Measurements from ENCODE around the gene AMACR.

DNA sequence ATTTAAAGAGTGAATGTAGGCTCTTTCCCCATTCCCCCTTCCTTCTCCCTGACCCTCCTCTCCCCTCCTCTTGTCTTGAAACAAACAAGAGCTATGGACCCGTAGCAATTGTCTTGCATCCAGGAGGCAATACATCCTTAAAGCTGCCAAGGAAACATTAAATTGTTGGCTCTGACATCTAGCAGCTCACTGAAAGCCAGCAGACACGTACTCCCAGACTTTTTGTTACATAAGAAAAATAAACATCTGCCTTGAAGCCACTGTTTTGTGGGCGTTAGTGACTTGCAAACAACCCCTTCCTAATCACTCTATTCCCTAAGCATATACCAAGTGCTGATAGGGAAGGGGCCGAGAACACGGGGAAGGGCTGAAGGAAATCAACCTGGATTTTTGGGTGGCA is 32.0 kb downstream of the AMACR start:
- TF ChIP-seq, protein P1, sequence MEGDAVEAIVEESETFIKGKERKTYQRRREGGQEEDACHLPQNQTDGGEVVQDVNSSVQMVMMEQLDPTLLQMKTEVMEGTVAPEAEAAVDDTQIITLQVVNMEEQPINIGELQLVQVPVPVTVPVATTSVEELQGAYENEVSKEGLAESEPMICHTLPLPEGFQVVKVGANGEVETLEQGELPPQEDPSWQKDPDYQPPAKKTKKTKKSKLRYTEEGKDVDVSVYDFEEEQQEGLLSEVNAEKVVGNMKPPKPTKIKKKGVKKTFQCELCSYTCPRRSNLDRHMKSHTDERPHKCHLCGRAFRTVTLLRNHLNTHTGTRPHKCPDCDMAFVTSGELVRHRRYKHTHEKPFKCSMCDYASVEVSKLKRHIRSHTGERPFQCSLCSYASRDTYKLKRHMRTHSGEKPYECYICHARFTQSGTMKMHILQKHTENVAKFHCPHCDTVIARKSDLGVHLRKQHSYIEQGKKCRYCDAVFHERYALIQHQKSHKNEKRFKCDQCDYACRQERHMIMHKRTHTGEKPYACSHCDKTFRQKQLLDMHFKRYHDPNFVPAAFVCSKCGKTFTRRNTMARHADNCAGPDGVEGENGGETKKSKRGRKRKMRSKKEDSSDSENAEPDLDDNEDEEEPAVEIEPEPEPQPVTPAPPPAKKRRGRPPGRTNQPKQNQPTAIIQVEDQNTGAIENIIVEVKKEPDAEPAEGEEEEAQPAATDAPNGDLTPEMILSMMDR (IDR thresholded peaks at IDR 0.05), result no peak
- TF ChIP-seq ZFX (IDR thresholded peaks at IDR 0.05; ENCODE audit: borderline replicate concordance), result no peak

Measured in 22Rv1 (cell line).